Middle frontal gyrus (tissue), 1 donor: ENCODE data around the gene AQR.

Experiments
- DNase-seq: peaks from one replicate; pipeline ENCODE4 v3.0.0-alpha.2; 2015; ENCODE audit warnings: low spot score; ENCODE audit errors: extremely low spot score

Gene AQR

GRCh38 chr15:34879107-34879506, 90.4 kb downstream of the AQR start:
- DNase-seq = no peak

GRCh38 chr15:34876640-34877039, 92.9 kb downstream of the AQR start:
- DNase-seq = no peak

- no peak for DNase-seq
Observed at GRCh38 chr15:34869110-34869509, 100.4 kb downstream of the AQR start.

- DNase-seq = no peak
Observed at GRCh38 chr15:34865531-34865930, 104.0 kb downstream of the AQR start.

GRCh38 chr15:34861214-34861613, 108.3 kb downstream of the AQR start:
- DNase-seq = no peak

GRCh38 chr15:34855893-34856292, 113.6 kb downstream of the AQR start:
- peak; percentile 38 for DNase-seq

GRCh38 chr15:34855413-34855812, 114.1 kb downstream of the AQR start:
- no peak for DNase-seq

- DNase-seq = no peak
Observed at GRCh38 chr15:34854232-34854631, 115.3 kb downstream of the AQR start.

- no peak for DNase-seq
Observed at GRCh38 chr15:34853001-34853758, 116.4 kb downstream of the AQR start.

GRCh38 chr15:34851751-34852150, 117.8 kb downstream of the AQR start:
- DNase-seq = no peak

- DNase-seq = no peak
Observed at GRCh38 chr15:34851007-34851406, 118.5 kb downstream of the AQR start.

GRCh38 chr15:34850121-34850520, 119.4 kb downstream of the AQR start:
- no peak for DNase-seq

- no peak for DNase-seq
Observed at GRCh38 chr15:34849364-34849959, 120.1 kb downstream of the AQR start.

GRCh38 chr15:34847598-34847997, 121.9 kb downstream of the AQR start:
- DNase-seq = no peak

- no peak for DNase-seq
Observed at GRCh38 chr15:34841262-34841725, 128.2 kb downstream of the AQR start.

GRCh38 chr15:34838282-34838681, 131.3 kb downstream of the AQR start:
- no peak for DNase-seq

GRCh38 chr15:34837246-34838016, 132.1 kb downstream of the AQR start:
- no peak for DNase-seq

GRCh38 chr15:34828145-34828911, 141.2 kb downstream of the AQR start:
- DNase-seq = no peak

GRCh38 chr15:34821831-34822230, 147.7 kb downstream of the AQR start:
- no peak for DNase-seq

GRCh38 chr15:34820110-34820509, 149.4 kb downstream of the AQR start:
- DNase-seq = no peak

- DNase-seq = no peak
Observed at GRCh38 chr15:34818526-34818925, 151.0 kb downstream of the AQR start.

- no peak for DNase-seq
Observed at GRCh38 chr15:34815836-34816235, 153.7 kb downstream of the AQR start.
